Loucy (cell line): Measurements from ENCODE around the gene PRSS23.

ENCODE experiments used
- H2AFZ ChIP-seq: fragments of 200-600 bp; sonication (generic); 2 replicates; pipeline ENCODE4 v1.6.0; 2016; ENCODE audit warnings: antibody characterized with exemption, mild to moderate bottlenecking, low read length, moderate library complexity
- H3F3A ChIP-seq: fragments of 200-600 bp; 2 replicates; pipeline ENCODE4 v1.6.0; 2016; ENCODE audit warnings: antibody characterized with exemption, low read depth, mild to moderate bottlenecking
- H3K27me3 ChIP-seq: fragments of 200-600 bp; sonication (generic); 2 replicates; pipeline ENCODE4 v1.6.1; 2014; ENCODE audit warnings: low read length, mild to moderate bottlenecking; ENCODE audit not compliant: insufficient read depth, poor library complexity, severe bottlenecking
- H3K36me3 ChIP-seq: fragments of 200-600 bp; sonication (generic); 2 replicates; pipeline ENCODE4 v1.6.1; 2016; ENCODE audit warnings: low read length; ENCODE audit not compliant: insufficient read depth
- H3K4me1 ChIP-seq: fragments of 200-600 bp; sonication (generic); 2 replicates; pipeline ENCODE4 v1.5.1; 2014; ENCODE audit warnings: low read length, mild to moderate bottlenecking; ENCODE audit not compliant: insufficient read depth, poor library complexity, severe bottlenecking
- H3K4me2 ChIP-seq: fragments of 200-600 bp; sonication (generic); 2 replicates; pipeline ENCODE4 v1.6.0; 2014; ENCODE audit warnings: antibody characterized with exemption, low read length, low read depth, mild to moderate bottlenecking; ENCODE audit not compliant: poor library complexity, severe bottlenecking
- H3K4me3 ChIP-seq: fragments of 200-600 bp; sonication (generic); 2 replicates; pipeline ENCODE4 v1.5.1; 2014; ENCODE audit warnings: low read length, mild to moderate bottlenecking, mixed read lengths; ENCODE audit not compliant: poor library complexity, severe bottlenecking
- H3K79me2 ChIP-seq: fragments of 200-600 bp; sonication (generic); 2 replicates; pipeline ENCODE4 v1.6.1; 2014; ENCODE audit warnings: low read length; ENCODE audit not compliant: insufficient read depth
- H3K9ac ChIP-seq: fragments of 200-600 bp; sonication (generic); 2 replicates; pipeline ENCODE4 v1.6.0; 2014; ENCODE audit warnings: mild to moderate bottlenecking, low read depth, low read length, moderate library complexity; ENCODE audit not compliant: poor library complexity, severe bottlenecking
- H3K9me2 ChIP-seq: fragments of 200-600 bp; sonication (generic); replicated peaks from 2 replicates; pipeline ENCODE4 v1.6.1; 2016; ENCODE audit warnings: low read depth, low read length, mixed read lengths
- H3K9me3 ChIP-seq: fragments of 200-600 bp; sonication (generic); 2 replicates; pipeline ENCODE4 v1.6.1; 2014; ENCODE audit warnings: mild to moderate bottlenecking, antibody characterized with exemption, low read length, low read depth; ENCODE audit not compliant: insufficient read depth
- H4K20me1 ChIP-seq: fragments of 200-600 bp; sonication (generic); 2 replicates; pipeline ENCODE4 v1.6.0; 2014; ENCODE audit warnings: antibody characterized with exemption, low read length, mild to moderate bottlenecking; ENCODE audit not compliant: insufficient read depth, poor library complexity, severe bottlenecking
- CTCF ChIP-seq: fragments of 200-600 bp; sonication (generic); conservative IDR thresholded peaks from 2 replicates; pipeline ENCODE4 v1.5.1; 2014; ENCODE audit warnings: mild to moderate bottlenecking, antibody characterized with exemption, low read length
- EZH2phosphoT487 ChIP-seq: fragments of 200-600 bp; IDR thresholded peaks from 2 replicates; pipeline ENCODE4 v1.6.1; 2018; ENCODE audit warnings: antibody characterized with exemption, mild to moderate bottlenecking, moderate library complexity, borderline replicate concordance

Gene PRSS23

GRCh38 chr11:86795511-86795910 is 4.8 kb upstream of the PRSS23 start:
- H3K9ac ChIP-seq = no peak overlapping the region

DNA sequence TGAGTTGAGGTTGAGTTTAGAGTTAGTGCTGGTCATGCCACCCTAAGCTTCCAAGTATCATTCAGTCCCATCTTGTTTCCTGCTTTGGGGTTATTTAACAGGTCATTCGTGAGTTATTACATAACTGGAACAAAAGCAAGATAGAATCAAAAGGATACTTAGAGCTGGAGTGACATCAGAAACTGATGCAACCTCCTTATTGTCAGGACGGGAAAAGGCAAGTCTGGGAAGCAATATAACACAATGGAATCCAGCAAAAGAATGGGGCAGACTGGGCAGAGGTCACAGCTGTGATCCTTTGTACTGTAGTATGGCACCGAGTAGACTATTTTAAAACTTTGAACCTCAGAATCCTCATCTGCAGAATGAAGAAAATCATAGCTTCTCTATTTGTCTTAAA is 4.4 kb upstream of the PRSS23 start:
- H3F3A ChIP-seq = no peaks in the 10 kb centered on the region
- TF ChIP-seq EZH2phosphoT487 = no peak
- no peak for TF ChIP-seq CTCF
- H3K4me1 ChIP-seq = no peaks in the 10 kb centered on the region
- no peaks in the 10 kb centered on the region for H4K20me1 ChIP-seq
- H3K79me2 ChIP-seq = no peaks in the 10 kb centered on the region
- H3K27me3 ChIP-seq = no peaks in the 10 kb centered on the region
- no peaks in the 10 kb centered on the region for H3K9me3 ChIP-seq
- H3K9ac ChIP-seq = no peak overlapping the region
- no peak overlapping the region for H3K4me3 ChIP-seq
- H3K4me2 ChIP-seq = no peak overlapping the region
- no peaks in the 10 kb centered on the region for H3K36me3 ChIP-seq
- H2AFZ ChIP-seq = no peak overlapping the region
- no peaks in the 10 kb centered on the region for H3K9me2 ChIP-seq

More at GRCh38 chr11:86795511-86795910, 4.8 kb upstream of the PRSS23 start:
- Histone ChIP-seq H4K20me1 (no peaks in the 10 kb centered on the region), H3K27me3 (no peaks in the 10 kb centered on the region), H2AFZ (no peak overlapping the region), H3K36me3 (no peaks in the 10 kb centered on the region), H3K4me2 (no peak overlapping the region), H3K79me2 (no peaks in the 10 kb centered on the region), H3K9me3 (no peaks in the 10 kb centered on the region), H3F3A (no peaks in the 10 kb centered on the region), H3K4me1 (no peaks in the 10 kb centered on the region), H3K4me3 (no peak overlapping the region), H3K9me2 (no peaks in the 10 kb centered on the region)
- TF ChIP-seq CTCF (no peak), EZH2phosphoT487 (no peak)

DNA sequence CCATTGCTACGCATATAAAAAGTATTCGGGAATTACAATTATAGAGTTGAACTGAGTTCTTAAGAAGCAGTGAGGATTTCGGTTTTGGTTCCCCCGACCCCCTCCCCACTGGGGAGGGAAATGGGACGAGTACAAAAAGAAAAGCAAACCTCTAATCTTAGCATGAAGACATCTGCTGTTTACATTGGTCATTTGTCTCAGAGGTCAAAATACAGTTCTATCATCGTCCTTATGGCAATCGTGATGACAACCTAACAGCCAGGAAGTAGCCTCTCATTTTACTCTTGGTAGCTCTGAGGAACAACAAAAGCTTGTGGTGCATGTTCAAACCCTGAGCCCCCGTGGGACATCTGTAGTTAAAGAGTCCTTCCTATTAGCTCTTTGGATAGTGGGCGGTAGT is 3.2 kb upstream of the PRSS23 start:
- Histone ChIP-seq H3K9me3 (no peaks in the 10 kb centered on the region), H3K27me3 (no peaks in the 10 kb centered on the region), H3K9ac (no peak overlapping the region), H3K36me3 (no peaks in the 10 kb centered on the region), H3K4me3 (no peak overlapping the region), H3F3A (no peaks in the 10 kb centered on the region), H4K20me1 (no peaks in the 10 kb centered on the region), H2AFZ (no peak overlapping the region), H3K4me1 (no peaks in the 10 kb centered on the region), H3K79me2 (no peaks in the 10 kb centered on the region), H3K4me2 (no peak overlapping the region), H3K9me2 (no peaks in the 10 kb centered on the region)
- TF ChIP-seq EZH2phosphoT487 (no peak), CTCF (no peak)
